Muscle of leg (tissue), 11 donors: ENCODE data around the gene SETD2. TPM values are rescaled to one million over a fixed set of nuclear protein-coding genes. Genes with fewer than 3 reads are reported as not detected.

Source experiments
- DNase-seq: peaks from one replicate; pipeline ENCODE4 v3.0.0; 2013
- H3K27ac ChIP-seq: one replicate; pipeline ENCODE4 v1.5.1; 2013; ENCODE audit warnings: mild to moderate bottlenecking, low read length, control low read depth
- H3K27me3 ChIP-seq: one replicate; pipeline ENCODE4 v1.6.1; 2013; ENCODE audit warnings: low read length; ENCODE audit not compliant: control insufficient read depth, insufficient read depth
- H3K36me3 ChIP-seq: one replicate; pipeline ENCODE4 v1.6.1; 2013; ENCODE audit warnings: low read length; ENCODE audit not compliant: control insufficient read depth, insufficient read depth
- H3K4me1 ChIP-seq: one replicate; pipeline ENCODE4 v1.6.1; 2013; ENCODE audit warnings: low read length; ENCODE audit not compliant: control insufficient read depth, insufficient read depth
- H3K4me3 ChIP-seq: one replicate; pipeline ENCODE4 v1.5.1; 2013; ENCODE audit warnings: low read length, control low read depth
- H3K9me3 ChIP-seq: replicated peaks from 2 replicates; pipeline ENCODE4 v1.6.1; 2013; ENCODE audit warnings: low read depth, low read length; ENCODE audit not compliant: control insufficient read depth
- WGBS: methylation state at CpG from one replicate; pipeline ENCODE4 v1.1.5; 2013; ENCODE audit warnings: missing lambda C conversion rate; ENCODE audit not compliant: insufficient coverage; 5-methylcytosine and 5-hydroxymethylcytosine counted together
- polyA plus RNA-seq, 8 donors: library from polyadenylated mRNA; unstranded; fragments of 120-200 nt; gene quantifications; one replicate each; pipeline versions ENCODE4 v1.2.1 to v1.2.3, GENCODE V29; 2013; ENCODE audit warnings: inconsistent platforms in 1 of 8, low replicate concordance in 1 of 8; ENCODE audit not compliant: insufficient read length in 8 of 8, insufficient read depth in 1 of 8
- total RNA-seq: library from RNA; stranded (reverse); fragments of 120-200 nt; gene quantifications from one replicate; pipeline ENCODE4 v1.2.4, GENCODE V29; 2013

SETD2 gene
- total and polyA plus RNA-seq, 9 donors = 26.1 to 46.1 (median 38.5) TPM

DNA sequence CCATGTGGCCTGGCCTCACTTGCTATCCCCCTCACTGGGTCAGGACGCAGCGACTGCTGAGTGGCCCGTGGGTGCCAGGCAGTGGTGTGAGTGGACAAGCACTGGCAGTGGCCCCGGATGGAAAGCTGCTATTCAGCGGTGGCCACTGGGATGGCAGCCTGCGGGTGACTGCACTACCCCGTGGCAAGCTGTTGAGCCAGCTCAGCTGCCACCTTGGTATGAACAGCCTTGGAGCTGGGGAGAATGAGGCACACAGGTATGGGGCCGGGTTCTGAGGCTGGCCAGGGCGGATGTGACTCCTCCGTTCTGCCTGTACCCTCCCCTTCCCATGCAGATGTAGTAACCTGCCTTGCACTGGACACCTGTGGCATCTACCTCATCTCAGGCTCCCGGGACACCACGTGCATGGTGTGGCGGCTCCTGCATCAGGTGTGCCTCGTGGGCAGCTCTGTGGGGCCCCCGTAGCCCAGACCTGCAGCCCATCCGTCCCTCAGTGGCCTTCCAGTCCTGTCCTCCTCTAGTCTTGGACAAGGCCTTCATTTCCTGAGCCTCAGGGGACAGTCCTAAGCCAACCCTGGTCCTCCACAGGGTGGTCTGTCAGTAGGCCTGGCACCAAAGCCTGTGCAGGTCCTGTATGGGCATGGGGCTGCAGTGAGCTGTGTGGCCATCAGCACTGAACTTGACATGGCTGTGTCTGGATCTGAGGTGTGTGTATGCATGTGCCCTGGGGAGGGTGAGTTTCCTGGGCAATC lies 156.3 kb downstream of the SETD2 start:
- H3K9me3 ChIP-seq = no peaks in the 10 kb centered on the region
- no peak overlapping the region for H3K4me3 ChIP-seq
- 88% methylated on average over 14 of the region's 16 CpGs for WGBS
- DNase-seq = no peak
- peaks cover 19% of the 10 kb centered on the region for H3K36me3 ChIP-seq
- peaks cover 14% of the 10 kb centered on the region for H3K4me1 ChIP-seq
- no peaks in the 10 kb centered on the region for H3K27me3 ChIP-seq
- H3K27ac ChIP-seq = no peak overlapping the region

DNA sequence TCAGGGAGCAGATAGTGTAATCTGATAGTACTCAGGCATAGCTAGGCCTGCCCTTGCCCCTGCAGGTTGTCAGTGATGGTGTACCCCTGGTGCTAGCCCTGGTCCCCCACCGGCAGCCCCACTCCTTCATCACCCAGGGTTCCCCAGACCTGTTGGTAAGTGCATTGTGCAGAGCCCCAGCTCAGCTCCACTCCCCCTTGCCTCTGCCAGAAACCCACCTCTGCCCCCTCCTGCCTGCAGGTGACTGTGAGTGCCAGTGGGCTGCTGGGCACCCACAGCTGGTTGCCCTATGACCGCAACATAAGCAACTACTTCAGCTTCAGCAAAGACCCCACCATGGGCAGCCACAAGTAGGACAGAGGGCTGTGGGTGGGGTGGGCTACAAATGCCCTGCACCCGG lies 156.9 kb downstream of the SETD2 start:
- no peak overlapping the region for H3K27ac ChIP-seq
- H3K4me1 ChIP-seq = peaks cover 14% of the 10 kb centered on the region
- no peaks in the 10 kb centered on the region for H3K9me3 ChIP-seq
- WGBS = 71% methylated on average over 2 of the region's 3 CpGs
- H3K27me3 ChIP-seq = no peaks in the 10 kb centered on the region
- no peak overlapping the region for H3K4me3 ChIP-seq
- DNase-seq = no peak
- H3K36me3 ChIP-seq = peaks cover 24% of the 10 kb centered on the region

DNA sequence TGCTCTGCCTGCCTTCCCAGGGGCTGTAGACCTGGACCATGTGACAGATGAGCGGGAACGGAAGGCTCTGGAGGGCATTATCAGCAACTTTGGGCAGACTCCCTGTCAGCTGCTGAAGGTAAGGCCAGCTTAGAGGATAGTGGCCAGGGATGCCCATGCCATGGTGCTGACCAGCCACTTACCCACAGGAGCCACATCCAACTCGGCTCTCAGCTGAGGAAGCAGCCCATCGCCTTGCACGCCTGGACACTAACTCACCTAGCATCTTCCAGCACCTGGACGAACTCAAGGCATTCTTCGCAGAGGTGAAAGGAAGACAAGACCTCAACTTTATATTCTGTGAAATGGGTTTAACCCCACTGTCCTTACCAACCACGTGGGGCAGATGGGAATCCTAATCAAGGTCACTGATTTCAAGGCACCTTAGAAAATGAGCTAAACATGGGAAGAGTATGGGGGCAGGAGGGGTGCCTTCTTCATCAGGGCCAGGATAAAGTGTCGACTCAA lies 157.7 kb downstream of the SETD2 start:
- Histone ChIP-seq H3K4me1 (peaks cover 14% of the 10 kb centered on the region), H3K27me3 (no peaks in the 10 kb centered on the region), H3K4me3 (no peak overlapping the region), H3K9me3 (no peaks in the 10 kb centered on the region), H3K36me3 (peaks cover 28% of the 10 kb centered on the region), H3K27ac (no peak overlapping the region)
- 83% methylated on average over 6 of the region's 9 CpGs for WGBS
- no peak for DNase-seq

DNA sequence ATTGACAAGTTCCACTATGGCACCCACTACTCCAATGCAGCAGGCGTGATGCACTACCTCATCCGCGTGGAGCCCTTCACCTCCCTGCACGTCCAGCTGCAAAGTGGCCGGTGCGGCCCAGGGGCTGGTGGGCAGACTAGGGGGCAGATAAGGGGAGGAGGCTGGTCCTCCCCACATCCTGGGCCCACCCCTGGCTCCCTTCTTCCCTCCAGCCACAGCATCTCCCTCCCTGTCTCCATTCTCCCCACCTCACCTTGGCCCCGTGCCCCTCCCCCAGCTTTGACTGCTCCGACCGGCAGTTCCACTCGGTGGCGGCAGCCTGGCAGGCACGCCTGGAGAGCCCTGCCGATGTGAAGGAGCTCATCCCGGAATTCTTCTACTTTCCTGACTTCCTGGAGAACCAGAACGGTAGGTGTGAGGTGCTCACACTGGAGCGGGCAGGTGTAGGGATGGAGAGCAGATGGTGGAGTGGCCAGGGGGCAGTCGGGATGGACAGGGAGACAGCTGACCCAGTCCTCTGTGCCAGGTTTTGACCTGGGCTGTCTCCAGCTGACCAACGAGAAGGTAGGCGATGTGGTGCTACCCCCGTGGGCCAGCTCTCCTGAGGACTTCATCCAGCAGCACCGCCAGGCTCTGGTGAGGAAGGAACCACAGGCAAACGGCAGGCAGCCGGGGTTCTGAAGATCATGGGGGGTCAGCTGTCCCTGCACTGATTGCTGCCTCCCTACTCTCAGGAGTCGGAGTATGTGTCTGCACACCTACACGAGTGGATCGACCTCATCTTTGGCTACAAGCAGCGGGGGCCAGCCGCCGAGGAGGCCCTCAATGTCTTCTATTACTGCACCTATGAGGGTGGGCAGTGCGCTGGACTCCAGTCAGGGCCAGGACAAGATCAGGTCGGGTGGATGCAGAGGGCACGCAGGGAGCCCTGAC lies 158.4 kb downstream of the SETD2 start:
- WGBS = 63% methylated on average over 30 of the region's 32 CpGs
- Histone ChIP-seq H3K27me3 (no peaks in the 10 kb centered on the region), H3K4me1 (peaks cover 12% of the 10 kb centered on the region), H3K27ac (no peak overlapping the region), H3K36me3 (peaks cover 33% of the 10 kb centered on the region), H3K9me3 (no peaks in the 10 kb centered on the region), H3K4me3 (no peak overlapping the region)
- DNase-seq = no peak

DNA sequence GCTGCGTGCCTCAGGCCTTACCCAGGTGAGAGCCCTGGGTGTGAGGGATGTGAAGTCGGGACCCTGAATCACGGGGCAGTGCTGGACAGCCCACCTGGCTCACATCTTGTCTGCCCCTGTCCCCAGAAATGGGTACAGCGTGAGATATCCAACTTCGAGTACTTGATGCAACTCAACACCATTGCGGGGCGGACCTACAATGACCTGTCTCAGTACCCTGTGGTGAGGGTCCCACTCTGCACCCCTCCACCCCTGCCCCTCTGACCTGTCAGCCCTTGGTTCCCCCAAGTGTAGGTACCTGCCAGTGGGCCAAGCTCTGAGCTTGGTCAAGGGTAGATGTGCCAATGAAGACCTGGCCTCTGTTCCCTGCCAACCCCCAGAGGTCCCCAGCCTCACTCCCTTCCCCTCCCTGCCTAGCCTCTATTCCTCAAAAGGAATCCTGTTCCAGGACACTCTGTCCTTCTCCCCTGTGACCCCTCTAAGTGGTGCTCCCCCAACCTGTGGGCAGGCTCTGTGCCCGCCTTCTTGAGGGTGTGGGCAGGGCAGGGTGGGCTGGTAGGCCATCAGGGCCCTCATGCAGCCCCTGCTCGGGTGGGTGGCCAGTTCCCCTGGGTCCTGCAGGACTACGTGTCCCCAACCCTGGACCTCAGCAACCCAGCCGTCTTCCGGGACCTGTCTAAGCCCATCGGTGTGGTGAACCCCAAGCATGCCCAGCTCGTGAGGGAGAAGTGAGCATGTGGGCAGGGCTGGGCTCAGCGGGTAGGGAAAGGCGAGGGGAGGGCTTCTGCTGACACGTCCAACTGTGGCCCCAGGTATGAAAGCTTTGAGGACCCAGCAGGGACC lies 159.3 kb downstream of the SETD2 start:
- no peak overlapping the region for H3K4me3 ChIP-seq
- WGBS = 85% methylated on average over 15 of the region's 17 CpGs
- DNase-seq = no peak
- H3K4me1 ChIP-seq = peaks cover 3% of the 10 kb centered on the region
- H3K27ac ChIP-seq = no peak overlapping the region
- no peaks in the 10 kb centered on the region for H3K9me3 ChIP-seq
- H3K27me3 ChIP-seq = no peaks in the 10 kb centered on the region
- H3K36me3 ChIP-seq = peaks cover 39% of the 10 kb centered on the region

DNA sequence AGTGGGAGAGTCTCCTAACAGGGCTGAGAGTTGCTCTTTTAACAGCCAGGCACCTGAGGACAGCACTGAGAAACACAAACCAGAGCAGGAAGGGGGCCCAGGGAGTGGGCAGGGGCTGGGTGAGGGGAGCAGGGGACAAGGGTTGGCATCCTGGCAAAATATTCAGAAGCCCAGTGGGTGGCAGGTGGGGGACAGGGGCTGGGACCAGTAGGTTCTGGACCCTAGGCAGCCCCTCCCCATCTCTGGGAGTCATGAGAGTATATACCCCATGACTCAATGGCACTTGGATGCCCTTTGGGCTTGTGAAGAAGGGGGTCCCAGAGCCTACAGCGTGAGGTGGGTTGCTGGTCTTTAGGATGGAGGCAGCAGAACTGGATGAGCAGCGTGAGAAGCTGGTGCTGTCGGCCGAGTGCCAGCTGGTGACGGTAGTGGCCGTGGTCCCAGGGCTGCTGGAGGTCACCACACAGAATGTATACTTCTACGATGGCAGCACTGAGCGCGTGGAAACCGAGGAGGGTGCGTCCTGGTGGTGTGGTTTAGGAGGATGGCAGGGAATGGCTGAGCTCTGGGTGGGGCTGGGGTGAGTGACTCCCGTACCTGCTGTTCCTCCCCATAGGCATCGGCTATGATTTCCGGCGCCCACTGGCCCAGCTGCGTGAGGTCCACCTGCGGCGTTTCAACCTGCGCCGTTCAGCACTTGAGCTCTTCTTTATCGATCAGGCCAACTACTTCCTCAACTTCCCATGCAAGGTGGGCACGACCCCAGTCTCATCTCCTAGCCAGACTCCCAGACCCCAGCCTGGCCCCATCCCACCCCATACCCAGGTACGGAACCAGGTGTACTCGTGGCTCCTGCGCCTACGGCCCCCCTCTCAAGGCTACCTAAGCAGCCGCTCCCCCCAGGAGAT lies 160.2 kb downstream of the SETD2 start:
- WGBS = 92% methylated on average over 24 of the region's 27 CpGs
- no peaks in the 10 kb centered on the region for H3K9me3 ChIP-seq
- no peak overlapping the region for H3K27ac ChIP-seq
- H3K36me3 ChIP-seq = peaks cover 44% of the 10 kb centered on the region
- DNase-seq = no peak
- H3K4me3 ChIP-seq = no peak overlapping the region
- H3K4me1 ChIP-seq = peaks cover under 1% of the 10 kb centered on the region
- no peaks in the 10 kb centered on the region for H3K27me3 ChIP-seq

DNA sequence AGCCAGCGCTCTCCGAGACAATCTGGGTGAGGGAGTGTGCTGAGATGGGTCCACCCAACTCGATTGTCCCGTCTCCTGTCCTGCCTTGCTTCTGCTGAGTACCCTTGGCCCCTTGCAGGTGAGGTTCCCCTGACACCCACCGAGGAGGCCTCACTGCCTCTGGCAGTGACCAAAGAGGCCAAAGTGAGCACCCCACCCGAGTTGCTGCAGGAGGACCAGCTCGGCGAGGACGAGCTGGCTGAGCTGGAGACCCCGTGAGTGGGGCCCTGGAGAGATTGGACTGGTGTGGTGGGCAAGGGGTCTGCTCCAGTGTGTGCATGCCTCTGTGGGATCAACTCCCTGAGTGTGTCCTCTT lies 160.9 kb downstream of the SETD2 start:
- no peaks in the 10 kb centered on the region for H3K27me3 ChIP-seq
- no peak for DNase-seq
- H3K4me1 ChIP-seq = no peaks in the 10 kb centered on the region
- H3K27ac ChIP-seq = no peak overlapping the region
- 81% methylated on average over 10 of the region's 10 CpGs for WGBS
- no peaks in the 10 kb centered on the region for H3K9me3 ChIP-seq
- H3K4me3 ChIP-seq = no peak overlapping the region
- peaks cover 44% of the 10 kb centered on the region for H3K36me3 ChIP-seq

DNA sequence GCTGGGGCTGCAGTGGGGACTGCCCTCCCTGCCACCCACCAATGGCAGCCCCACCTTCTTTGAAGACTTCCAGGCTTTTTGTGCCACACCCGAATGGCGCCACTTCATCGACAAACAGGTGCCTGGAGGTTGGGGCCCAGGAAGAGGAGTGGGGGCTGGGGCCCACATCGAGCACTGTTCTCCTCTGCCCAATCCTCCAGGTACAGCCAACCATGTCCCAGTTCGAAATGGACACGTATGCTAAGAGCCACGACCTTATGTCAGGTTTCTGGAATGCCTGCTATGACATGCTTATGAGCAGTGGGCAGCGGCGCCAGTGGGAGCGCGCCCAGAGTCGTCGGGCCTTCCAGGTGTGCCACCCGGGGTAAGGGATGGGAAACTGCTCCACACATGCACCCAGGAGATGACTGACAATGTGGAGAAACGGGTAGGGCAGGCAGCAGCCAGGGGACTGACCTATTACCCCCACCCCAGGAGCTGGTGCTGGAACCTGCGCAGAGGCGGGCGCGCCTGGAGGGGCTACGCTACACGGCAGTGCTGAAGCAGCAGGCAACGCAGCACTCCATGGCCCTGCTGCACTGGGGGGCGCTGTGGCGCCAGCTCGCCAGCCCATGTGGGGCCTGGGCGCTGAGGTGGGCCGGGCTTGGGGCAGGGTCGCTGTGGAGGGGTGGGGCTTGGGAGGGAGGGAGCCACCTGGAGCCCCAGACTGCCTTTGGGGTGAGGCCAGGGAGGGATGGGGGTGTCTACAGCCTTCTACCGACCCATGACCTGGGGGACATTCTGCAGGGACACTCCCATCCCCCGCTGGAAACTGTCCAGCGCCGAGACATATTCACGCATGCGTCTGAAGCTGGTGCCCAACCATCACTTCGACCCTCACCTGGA lies 161.5 kb downstream of the SETD2 start:
- Histone ChIP-seq H3K27ac (no peak overlapping the region), H3K4me3 (no peak overlapping the region), H3K4me1 (no peaks in the 10 kb centered on the region), H3K27me3 (no peaks in the 10 kb centered on the region), H3K9me3 (no peaks in the 10 kb centered on the region), H3K36me3 (peaks cover 44% of the 10 kb centered on the region)
- 79% methylated on average over 20 of the region's 35 CpGs for WGBS
- DNase-seq = no peak
